Measurements from ENCODE around the gene USP3. TPM values are rescaled to one million over a fixed set of nuclear protein-coding genes. Genes with fewer than 3 reads are reported as not detected.

USP3 gene
- total RNA-seq, 2 experiments from 2014 or later, result 34.6 to 53.0 TPM

DNA sequence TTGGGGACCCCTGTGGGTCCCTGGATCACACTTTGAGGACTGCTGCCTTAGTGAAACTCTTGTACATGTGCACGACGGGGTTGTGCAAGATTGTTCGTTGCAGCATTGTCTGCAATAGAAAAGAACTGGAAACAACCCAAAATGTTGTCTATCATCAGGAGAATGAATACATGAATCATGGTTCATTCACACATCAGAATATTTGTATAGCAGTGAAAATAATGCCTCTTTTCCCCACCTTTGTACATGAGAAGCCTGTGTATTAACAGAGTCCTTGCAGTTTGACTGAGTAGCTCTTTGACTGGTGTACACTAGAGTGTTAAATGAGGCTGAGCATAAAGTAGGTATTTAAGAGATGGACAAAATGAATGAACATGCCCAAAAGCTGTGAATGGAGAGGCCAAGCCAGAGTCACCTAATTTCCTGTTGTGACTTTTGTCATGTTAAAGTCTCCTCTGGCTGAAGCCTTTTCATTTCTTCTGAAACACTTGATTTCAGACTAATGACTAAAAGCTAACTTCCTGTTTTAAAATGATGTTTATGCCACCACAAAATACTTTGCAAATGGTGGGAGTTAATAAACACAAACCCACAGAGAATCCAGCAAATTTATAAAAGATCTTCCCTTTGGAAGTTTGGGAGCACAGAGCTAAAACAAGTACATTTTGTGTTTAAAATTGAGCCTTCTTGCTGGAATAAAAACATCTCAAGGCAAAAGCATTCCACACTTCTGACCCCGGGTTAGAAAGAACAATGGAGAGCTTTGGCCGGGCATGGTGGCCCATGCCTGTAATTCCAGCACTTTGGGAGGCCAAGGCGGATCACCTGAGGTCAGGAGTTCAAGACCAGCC is 20.6 kb upstream of the USP3 start:
- Histone ChIP-seq H2AFZ (ENCODE audit: low read length) (peak overlapping the region; percentile 94), H3K79me2 (ENCODE audit: insufficient read depth, low read depth, low read length) (no peaks in the 10 kb centered on the region), H3K4me1 (ENCODE audit: insufficient read depth, low read length, poor library complexity, severe bottlenecking) (peaks cover 87% of the 10 kb centered on the region), H3K4me2 (ENCODE audit: low read length) (peak overlapping the region; percentile 44), H3K4me3 (ENCODE audit: low read depth, low read length, poor library complexity, severe bottlenecking) (no peak overlapping the region), H4K20me1 (ENCODE audit: insufficient read depth, low read length) (no peaks in the 10 kb centered on the region), H3K36me3 (ENCODE audit: insufficient read depth, low read length) (no peaks in the 10 kb centered on the region), H3K9me2 (ENCODE audit: insufficient read depth, low read length) (no peaks in the 10 kb centered on the region), H3K9me3 (ENCODE audit: low read length) (no peaks in the 10 kb centered on the region), H3K27ac (ENCODE audit: low read depth, low read length, poor library complexity, severe bottlenecking) (peak overlapping the region; percentile 83)
- TF ChIP-seq EZH2phosphoT487 (IDR thresholded peaks at IDR 0.05; ENCODE audit: borderline replicate concordance, low read depth, low read length), result no peak
- TF ChIP-seq, protein P1, sequence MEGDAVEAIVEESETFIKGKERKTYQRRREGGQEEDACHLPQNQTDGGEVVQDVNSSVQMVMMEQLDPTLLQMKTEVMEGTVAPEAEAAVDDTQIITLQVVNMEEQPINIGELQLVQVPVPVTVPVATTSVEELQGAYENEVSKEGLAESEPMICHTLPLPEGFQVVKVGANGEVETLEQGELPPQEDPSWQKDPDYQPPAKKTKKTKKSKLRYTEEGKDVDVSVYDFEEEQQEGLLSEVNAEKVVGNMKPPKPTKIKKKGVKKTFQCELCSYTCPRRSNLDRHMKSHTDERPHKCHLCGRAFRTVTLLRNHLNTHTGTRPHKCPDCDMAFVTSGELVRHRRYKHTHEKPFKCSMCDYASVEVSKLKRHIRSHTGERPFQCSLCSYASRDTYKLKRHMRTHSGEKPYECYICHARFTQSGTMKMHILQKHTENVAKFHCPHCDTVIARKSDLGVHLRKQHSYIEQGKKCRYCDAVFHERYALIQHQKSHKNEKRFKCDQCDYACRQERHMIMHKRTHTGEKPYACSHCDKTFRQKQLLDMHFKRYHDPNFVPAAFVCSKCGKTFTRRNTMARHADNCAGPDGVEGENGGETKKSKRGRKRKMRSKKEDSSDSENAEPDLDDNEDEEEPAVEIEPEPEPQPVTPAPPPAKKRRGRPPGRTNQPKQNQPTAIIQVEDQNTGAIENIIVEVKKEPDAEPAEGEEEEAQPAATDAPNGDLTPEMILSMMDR (conservative IDR thresholded peaks at IDR 0.05; ENCODE audit: low read length), result no peak
- intact Hi-C loops (cut with micrococcal nuclease; ENCODE audit: unreplicated experiment), result no loop called here
- BruUV-seq (replicated peaks), result no TSS peak
- ChIA-PET CTCF (ENCODE audit: unreplicated experiment) (interaction anchor here (0.6 to 1.2 kb wide), 3 partner anchors 9 to 20 kb away, joined by 3 to 5 read pairs (median 4); no protein-coding TSS in a partner anchor), POLR2A (interaction anchor here (0.6 to 4.0 kb wide), 6 partner anchors 9 to 1513 kb away, joined by 3 to 28 read pairs (median 4); no protein-coding TSS in a partner anchor)
- DNase-seq (ENCODE audit: low spot score), result peak; percentile 49

DNA sequence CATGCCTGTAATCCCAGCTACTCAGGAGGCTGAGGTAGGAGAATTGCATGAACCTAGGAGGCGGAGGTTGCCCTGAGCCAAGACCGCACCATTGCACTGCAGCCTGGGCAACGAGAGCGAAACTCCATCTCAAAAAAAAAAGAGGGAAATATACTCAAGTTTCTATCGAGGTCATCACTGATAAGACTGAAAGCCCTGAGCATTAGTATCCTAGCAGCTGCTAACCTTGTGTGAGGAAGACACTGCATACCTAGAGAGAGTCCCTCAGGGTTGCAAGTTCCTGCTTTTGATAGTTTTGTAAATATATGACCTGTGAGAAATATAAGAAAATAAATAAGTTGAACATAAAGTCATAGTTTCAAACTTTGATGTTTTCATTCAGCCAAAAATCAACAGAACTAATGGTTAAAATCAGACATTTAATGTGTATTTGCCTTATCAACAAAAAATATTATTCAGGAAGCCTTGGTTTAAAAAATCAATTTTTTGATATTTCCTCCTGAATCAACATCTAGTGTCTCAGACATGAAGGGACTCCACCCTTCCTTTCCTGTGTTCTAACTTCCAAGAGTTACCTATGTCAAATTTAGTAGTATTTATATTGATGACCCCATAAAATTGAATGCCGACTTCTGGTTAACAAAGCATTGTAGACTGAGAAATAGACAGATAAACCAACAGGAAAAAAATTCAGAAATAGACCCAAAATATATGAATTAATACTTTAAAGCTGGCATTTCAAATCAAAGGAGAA is 19.8 kb upstream of the USP3 start:
- POLR2A ChIA-PET, result interaction anchor here (0.6 to 4.0 kb wide), 8 partner anchors 10 to 1514 kb away, joined by 3 to 28 read pairs (median 4); no protein-coding TSS in a partner anchor
- intact Hi-C loops (cut with micrococcal nuclease; ENCODE audit: unreplicated experiment), result no loop called here
- peaks cover 79% of the 10 kb centered on the region for H3K4me1 ChIP-seq (ENCODE audit: insufficient read depth, low read length, poor library complexity, severe bottlenecking)

More for the DNA sequence above, 19.8 kb upstream of the USP3 start:
- no peaks in the 10 kb centered on the region for H3K36me3 ChIP-seq (ENCODE audit: insufficient read depth, low read length)
- CTCF ChIA-PET (ENCODE audit: unreplicated experiment), result interaction anchor here (1.0 to 1.2 kb wide), 2 partner anchors 9 to 19 kb away, joined by 4 to 5 read pairs; no protein-coding TSS in a partner anchor
- TF ChIP-seq, protein P1 (conservative IDR thresholded peaks at IDR 0.05; ENCODE audit: low read length), result no peak
- no peak for TF ChIP-seq EZH2phosphoT487 (IDR thresholded peaks at IDR 0.05; ENCODE audit: borderline replicate concordance, low read depth, low read length)
- H4K20me1 ChIP-seq (ENCODE audit: insufficient read depth, low read length), result no peaks in the 10 kb centered on the region
- H2AFZ ChIP-seq (ENCODE audit: low read length), result peak overlapping the region; percentile 94; the same call in 1 of the 2 replicates
- H3K79me2 ChIP-seq (ENCODE audit: insufficient read depth, low read depth, low read length), result no peaks in the 10 kb centered on the region
- no peak for DNase-seq (ENCODE audit: low spot score)
- H3K27ac ChIP-seq (ENCODE audit: low read depth, low read length, poor library complexity, severe bottlenecking), result peak overlapping the region; percentile 83
- peak overlapping the region; percentile 1; the same call in 1 of the 2 replicates for H3K4me2 ChIP-seq (ENCODE audit: low read length)
- no TSS peak for BruUV-seq (replicated peaks)
- no peaks in the 10 kb centered on the region for H3K9me2 ChIP-seq (ENCODE audit: insufficient read depth, low read length)
- no peak overlapping the region for H3K4me3 ChIP-seq (ENCODE audit: low read depth, low read length, poor library complexity, severe bottlenecking)
- H3K9me3 ChIP-seq (ENCODE audit: low read length), result no peaks in the 10 kb centered on the region
